ENCODE measurements around the gene KRT27. TPM values are rescaled to one million over a fixed set of nuclear protein-coding genes. Genes with fewer than 3 reads are reported as not detected.

Gene KRT27
- total RNA-seq, 1 donor from 2014 or later, result not detected

- no peak for DNase-seq (ENCODE audit: low read depth)
These were observed 28.1 kb upstream of the KRT27 start for GRCh38 chr17:40810494-40810893.

GRCh38 chr17:40809721-40810421 lies 27.5 kb upstream of the KRT27 start:
- DNase-seq (ENCODE audit: low read depth), result no peak

- DNase-seq (ENCODE audit: low read depth), result no peak
These were observed 23.8 kb upstream of the KRT27 start for GRCh38 chr17:40806131-40806530.

GRCh38 chr17:40803617-40804082 lies 21.3 kb upstream of the KRT27 start:
- peak; percentile 67 for DNase-seq (ENCODE audit: low read depth)

GRCh38 chr17:40801157-40801556 lies 18.8 kb upstream of the KRT27 start:
- DNase-seq (ENCODE audit: low read depth), result no peak

- no peak for DNase-seq (ENCODE audit: low read depth)
These were observed 18.0 kb upstream of the KRT27 start for GRCh38 chr17:40800381-40800780.

- no peak for DNase-seq (ENCODE audit: low read depth)
These were observed 17.5 kb upstream of the KRT27 start, which contains the start of gene KRT28 for GRCh38 chr17:40799859-40800258. KRT28 (minus strand) TSS chr17:40799959; CDS start chr17:40799893, 66 bp downstream.

- DNase-seq (ENCODE audit: low read depth), result no peak
These were observed 14.5 kb upstream of the KRT27 start for GRCh38 chr17:40796846-40797245.

GRCh38 chr17:40795019-40795667 lies 12.8 kb upstream of the KRT27 start:
- no peak for DNase-seq (ENCODE audit: low read depth)

GRCh38 chr17:40794466-40794865 lies 12.1 kb upstream of the KRT27 start:
- no peak for DNase-seq (ENCODE audit: low read depth)

GRCh38 chr17:40793832-40794231 lies 11.5 kb upstream of the KRT27 start:
- no peak for DNase-seq (ENCODE audit: low read depth)

GRCh38 chr17:40791787-40792436 lies 9.6 kb upstream of the KRT27 start:
- DNase-seq (ENCODE audit: low read depth), result peak; percentile 39

GRCh38 chr17:40791111-40791510 lies 8.8 kb upstream of the KRT27 start:
- no peak for DNase-seq (ENCODE audit: low read depth)

GRCh38 chr17:40779181-40779909 lies 3.0 kb downstream of the KRT27 start:
- no peak for DNase-seq (ENCODE audit: low read depth)

GRCh38 chr17:40778461-40778860 lies 3.9 kb downstream of the KRT27 start:
- DNase-seq (ENCODE audit: low read depth), result no peak

GRCh38 chr17:40777971-40778370 lies 4.4 kb downstream of the KRT27 start:
- no peak for DNase-seq (ENCODE audit: low read depth)

- DNase-seq (ENCODE audit: low read depth), result no peak
These were observed 4.9 kb downstream of the KRT27 start for GRCh38 chr17:40777459-40777858.

GRCh38 chr17:40775945-40776344 lies 6.4 kb downstream of the KRT27 start:
- DNase-seq (ENCODE audit: low read depth), result no peak

GRCh38 chr17:40772101-40772500 lies 10.2 kb downstream of the KRT27 start, which contains the start of gene KRT26:
KRT26 (minus strand) TSS chr17:40772201; CDS start chr17:40772113, 88 bp downstream.
- DNase-seq (ENCODE audit: low read depth), result no peak

GRCh38 chr17:40765657-40766056 lies 16.7 kb downstream of the KRT27 start:
- DNase-seq (ENCODE audit: low read depth), result no peak

- DNase-seq (ENCODE audit: low read depth), result no peak
These were observed 18.6 kb downstream of the KRT27 start for GRCh38 chr17:40763752-40764151.
